Lower leg skin (tissue), 4 donors: ENCODE measurements around the gene ATG2B. TPM values are rescaled to one million over a fixed set of nuclear protein-coding genes. Genes with fewer than 3 reads are reported as not detected.

Source experiments
- DNase-seq, 2 donors: peaks; one replicate each; pipeline ENCODE4 v3.0.0-alpha.2; 2019; ENCODE audit warnings: low spot score in 2 of 2
- H3K4me3 ChIP-seq: fragments of 200-600 bp; sonication (generic); 2 replicates; pipeline ENCODE4 v1.5.1; 2017; ENCODE audit warnings: mild to moderate bottlenecking, low read depth; ENCODE audit not compliant: poor library complexity, severe bottlenecking
- POLR2A ChIP-seq, 2 donors: fragments of 450-650 bp; IDR thresholded peaks; one replicate each; pipeline ENCODE4 v1.6.1; 2016 to 2017; ENCODE audit warnings: antibody characterized with exemption in 2 of 2, mild to moderate bottlenecking in 1 of 2, moderate library complexity in 1 of 2
- WGBS, 2 donors: methylation state at CpG; one replicate each; pipeline ENCODE4 v1.1.5; 2018; 5-methylcytosine and 5-hydroxymethylcytosine counted together
- intact Hi-C: fragments of 100-400 bp; cut with DNase I; formaldehyde crosslinking; loops from one replicate; pipeline ENCODE4 v1.15.0; 2023; ENCODE audit warnings: low total_unique reads
- total RNA-seq, 4 donors: library from RNA; depleted of rRNA; stranded (reverse); fragments of >200 nt; gene quantifications; one replicate each; pipeline ENCODE4 v1.1.0, GENCODE V29; 2016
- TF ChIP-seq, protein P1 (sequence below), 3 donors: fragments of 450-650 bp; IDR thresholded peaks; one replicate each; pipeline ENCODE4 v1.5.1; 2016; ENCODE audit warnings: antibody characterized with exemption in 3 of 3, mild to moderate bottlenecking in 3 of 3, moderate library complexity in 2 of 3

ATG2B gene
- total RNA-seq, 4 donors from 2014 or later: 23.8 to 44.8 (median 30.9) TPM

- peak in 1 of 2 donors; percentile 60 for DNase-seq
- 58 to 67% methylated on average over 3 of the region's 3 CpGs for WGBS, 2 donors
- no peak overlapping the region for H3K4me3 ChIP-seq
- intact Hi-C loops: no loop called here
- TF ChIP-seq POLR2A (IDR thresholded peaks at IDR 0.05): no peak
- TF ChIP-seq, protein P1, sequence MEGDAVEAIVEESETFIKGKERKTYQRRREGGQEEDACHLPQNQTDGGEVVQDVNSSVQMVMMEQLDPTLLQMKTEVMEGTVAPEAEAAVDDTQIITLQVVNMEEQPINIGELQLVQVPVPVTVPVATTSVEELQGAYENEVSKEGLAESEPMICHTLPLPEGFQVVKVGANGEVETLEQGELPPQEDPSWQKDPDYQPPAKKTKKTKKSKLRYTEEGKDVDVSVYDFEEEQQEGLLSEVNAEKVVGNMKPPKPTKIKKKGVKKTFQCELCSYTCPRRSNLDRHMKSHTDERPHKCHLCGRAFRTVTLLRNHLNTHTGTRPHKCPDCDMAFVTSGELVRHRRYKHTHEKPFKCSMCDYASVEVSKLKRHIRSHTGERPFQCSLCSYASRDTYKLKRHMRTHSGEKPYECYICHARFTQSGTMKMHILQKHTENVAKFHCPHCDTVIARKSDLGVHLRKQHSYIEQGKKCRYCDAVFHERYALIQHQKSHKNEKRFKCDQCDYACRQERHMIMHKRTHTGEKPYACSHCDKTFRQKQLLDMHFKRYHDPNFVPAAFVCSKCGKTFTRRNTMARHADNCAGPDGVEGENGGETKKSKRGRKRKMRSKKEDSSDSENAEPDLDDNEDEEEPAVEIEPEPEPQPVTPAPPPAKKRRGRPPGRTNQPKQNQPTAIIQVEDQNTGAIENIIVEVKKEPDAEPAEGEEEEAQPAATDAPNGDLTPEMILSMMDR (IDR thresholded peaks at IDR 0.05): no peak
Observed at GRCh38 chr14:96407935-96408570, 44.9 kb upstream of the ATG2B start.

DNA sequence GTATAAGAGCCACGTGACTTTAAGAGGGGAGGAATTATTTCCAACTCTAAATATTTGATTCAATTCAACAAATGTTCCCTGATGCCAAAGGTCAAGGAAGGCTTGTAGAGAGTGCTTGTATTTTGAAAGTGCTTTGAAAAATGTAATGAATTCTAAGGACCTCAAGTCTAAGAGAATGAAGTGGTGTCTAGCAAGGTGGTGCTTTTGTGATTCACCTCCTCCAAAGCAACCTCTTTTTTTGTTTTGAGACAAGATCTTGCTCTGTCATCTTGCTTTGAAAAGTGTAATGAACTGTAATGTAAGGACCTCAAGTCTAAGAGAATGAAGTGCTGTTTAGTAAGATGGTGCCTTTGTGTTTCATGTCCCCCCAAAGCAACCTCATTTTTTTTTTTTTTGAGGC, 42.5 kb upstream of the ATG2B start:
- 76 to 88% methylated on average over 1 of the region's 1 CpG for WGBS, 2 donors
- TF ChIP-seq, protein P1 (IDR thresholded peaks at IDR 0.05): no peak
- no peak for TF ChIP-seq POLR2A (IDR thresholded peaks at IDR 0.05)
- intact Hi-C loops: no loop called here
- no peak overlapping the region for H3K4me3 ChIP-seq
- no peak for DNase-seq

DNA sequence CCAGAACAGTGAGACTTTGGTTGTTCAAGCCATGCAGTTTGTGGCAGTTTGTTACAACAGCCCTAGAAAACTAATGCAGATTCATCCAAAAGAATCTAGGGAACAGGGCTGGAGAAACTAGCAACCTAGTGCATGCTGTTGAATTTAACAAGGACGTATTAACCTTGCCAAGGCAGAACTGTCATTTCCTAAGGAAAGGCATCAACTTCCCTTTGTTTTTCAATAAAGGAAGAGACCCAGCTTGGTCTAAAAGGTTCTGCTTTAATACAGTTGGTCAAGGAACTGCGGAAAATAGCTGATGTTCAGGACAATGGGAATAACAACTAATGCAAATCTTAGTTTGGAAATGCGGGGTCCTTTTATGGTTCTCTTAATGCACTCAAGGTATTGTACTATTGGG, 40.3 kb upstream of the ATG2B start:
- whole genome bisulfite sequencing, 2 donors: 70 to 83% methylated on average over 3 of the region's 3 CpGs
- H3K4me3 ChIP-seq: no peak overlapping the region
- TF ChIP-seq, protein P1 (IDR thresholded peaks at IDR 0.05): no peak
- TF ChIP-seq POLR2A (IDR thresholded peaks at IDR 0.05): no peak
- intact Hi-C loops: no loop called here
- DNase-seq: no peak

DNA sequence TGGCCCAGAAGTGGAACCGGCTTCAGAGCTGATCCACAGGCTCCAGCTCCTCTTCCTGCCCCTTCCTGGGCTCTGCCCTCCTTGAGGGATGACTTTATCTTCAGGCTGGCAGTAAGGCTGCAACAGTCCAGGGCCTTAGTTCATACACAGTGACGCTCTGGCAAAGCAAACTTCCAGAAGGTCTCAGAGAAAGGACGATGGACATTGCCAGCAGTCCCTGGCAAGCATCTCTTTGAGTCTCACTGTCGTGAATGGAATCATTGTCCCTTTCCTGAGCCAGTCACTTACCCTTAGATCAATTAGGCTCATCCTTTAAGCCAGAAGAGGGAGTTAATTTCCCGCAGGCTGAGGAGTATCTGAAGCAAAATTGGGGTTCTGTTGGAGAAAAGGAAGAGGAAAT, 37.4 kb upstream of the ATG2B start:
- intact Hi-C loops: no loop called here
- no peak overlapping the region for H3K4me3 ChIP-seq
- 65 to 91% methylated on average over 5 of the region's 5 CpGs for WGBS, 2 donors
- TF ChIP-seq POLR2A (IDR thresholded peaks at IDR 0.05): no peak
- TF ChIP-seq, protein P1 (IDR thresholded peaks at IDR 0.05): no peak
- no peak for DNase-seq

GRCh38 chr14:96399405-96399804, 36.3 kb upstream of the ATG2B start:
- intact Hi-C loops: no loop called here
- 86 to 91% methylated on average over 9 of the region's 9 CpGs for WGBS, 2 donors
- no peak overlapping the region for H3K4me3 ChIP-seq
- peak in 1 of 2 donors; percentile 61 for DNase-seq
- TF ChIP-seq, protein P1 (IDR thresholded peaks at IDR 0.05): no peak
- no peak for TF ChIP-seq POLR2A (IDR thresholded peaks at IDR 0.05)

- TF ChIP-seq, protein P1 (IDR thresholded peaks at IDR 0.05): no peak
- TF ChIP-seq POLR2A (IDR thresholded peaks at IDR 0.05): no peak
- 76 to 86% methylated on average over 5 of the region's 5 CpGs for WGBS, 2 donors
- no peak for DNase-seq
- H3K4me3 ChIP-seq: no peak overlapping the region
- intact Hi-C loops: no loop called here
Observed at GRCh38 chr14:96398921-96399320, 35.8 kb upstream of the ATG2B start.
